Measurements from ENCODE around the gene GARIN3. TPM values are rescaled to one million over a fixed set of nuclear protein-coding genes. Genes with fewer than 3 reads are reported as not detected.

The GARIN3 gene
- polyA plus RNA-seq, 1 of the 3 experiments (the other 2 are of a cell fraction), result not detected

DNA sequence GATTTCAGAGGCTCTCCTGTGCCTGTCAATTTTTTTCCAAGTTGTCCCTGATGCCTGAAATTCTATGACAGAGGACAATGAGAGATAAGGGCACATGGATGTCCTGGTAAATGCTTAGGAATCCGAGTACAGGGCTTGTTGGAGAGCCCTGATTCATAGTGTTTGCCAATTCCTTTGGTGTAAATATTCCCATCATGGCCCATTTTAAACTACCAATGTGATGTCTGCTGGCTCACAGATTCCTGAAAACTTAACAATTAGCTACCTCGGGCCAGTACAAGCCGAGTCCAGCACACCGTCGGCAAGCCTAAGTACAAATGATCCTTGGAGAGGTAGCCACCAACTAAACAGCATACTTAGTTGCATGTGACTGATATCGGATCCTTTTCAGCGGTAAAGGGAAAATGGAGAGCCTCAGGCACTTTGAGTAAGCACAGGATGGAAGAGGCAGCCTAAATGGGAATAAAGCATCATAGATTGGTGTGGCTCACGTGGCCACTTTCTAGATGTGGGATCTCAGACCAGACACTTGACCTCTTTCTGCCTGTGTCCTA, 18.1 kb upstream of the GARIN3 start:
- H4K20me1 ChIP-seq (ENCODE audit: insufficient read depth), result no peaks in the 10 kb centered on the region
- no peak for TF ChIP-seq RAD21 (IDR thresholded peaks at IDR 0.05; ENCODE audit: low read length)
- no peak for TF ChIP-seq EP300 (IDR thresholded peaks at IDR 0.05; ENCODE audit: borderline replicate concordance in 1 of 2, low read depth in 1 of 2, low read length in 1 of 2)
- no peak for TF ChIP-seq GABPA (IDR thresholded peaks at IDR 0.05; ENCODE audit: low read depth)
- TF ChIP-seq RXRA (IDR thresholded peaks at IDR 0.05; ENCODE audit: borderline replicate concordance, low read depth), result no peak
- no peak for TF ChIP-seq JUND (IDR thresholded peaks at IDR 0.05)
- no peak for TF ChIP-seq EZH2phosphoT487 (IDR thresholded peaks at IDR 0.05; ENCODE audit: borderline replicate concordance, low read depth)
- no peak for TF ChIP-seq NFIC (IDR thresholded peaks at IDR 0.05; ENCODE audit: borderline replicate concordance)
- TF ChIP-seq POLR2AphosphoS5 (IDR thresholded peaks at IDR 0.05; ENCODE audit: low read depth, low read length), result no peak
- TF ChIP-seq SMC3 (IDR thresholded peaks at IDR 0.05; ENCODE audit: low read depth, low read length), result no peak
- TF ChIP-seq ELF1 (IDR thresholded peaks at IDR 0.05), result no peak
- TF ChIP-seq RFX5 (IDR thresholded peaks at IDR 0.05; ENCODE audit: low read length), result no peak
- TF ChIP-seq, protein P1, sequence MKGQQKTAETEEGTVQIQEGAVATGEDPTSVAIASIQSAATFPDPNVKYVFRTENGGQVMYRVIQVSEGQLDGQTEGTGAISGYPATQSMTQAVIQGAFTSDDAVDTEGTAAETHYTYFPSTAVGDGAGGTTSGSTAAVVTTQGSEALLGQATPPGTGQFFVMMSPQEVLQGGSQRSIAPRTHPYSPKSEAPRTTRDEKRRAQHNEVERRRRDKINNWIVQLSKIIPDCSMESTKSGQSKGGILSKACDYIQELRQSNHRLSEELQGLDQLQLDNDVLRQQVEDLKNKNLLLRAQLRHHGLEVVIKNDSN (IDR thresholded peaks at IDR 0.05; ENCODE audit: borderline replicate concordance, low read depth), result no peak
- no peak for TF ChIP-seq TCF12 (IDR thresholded peaks at IDR 0.05)
- TF ChIP-seq, protein P2, sequence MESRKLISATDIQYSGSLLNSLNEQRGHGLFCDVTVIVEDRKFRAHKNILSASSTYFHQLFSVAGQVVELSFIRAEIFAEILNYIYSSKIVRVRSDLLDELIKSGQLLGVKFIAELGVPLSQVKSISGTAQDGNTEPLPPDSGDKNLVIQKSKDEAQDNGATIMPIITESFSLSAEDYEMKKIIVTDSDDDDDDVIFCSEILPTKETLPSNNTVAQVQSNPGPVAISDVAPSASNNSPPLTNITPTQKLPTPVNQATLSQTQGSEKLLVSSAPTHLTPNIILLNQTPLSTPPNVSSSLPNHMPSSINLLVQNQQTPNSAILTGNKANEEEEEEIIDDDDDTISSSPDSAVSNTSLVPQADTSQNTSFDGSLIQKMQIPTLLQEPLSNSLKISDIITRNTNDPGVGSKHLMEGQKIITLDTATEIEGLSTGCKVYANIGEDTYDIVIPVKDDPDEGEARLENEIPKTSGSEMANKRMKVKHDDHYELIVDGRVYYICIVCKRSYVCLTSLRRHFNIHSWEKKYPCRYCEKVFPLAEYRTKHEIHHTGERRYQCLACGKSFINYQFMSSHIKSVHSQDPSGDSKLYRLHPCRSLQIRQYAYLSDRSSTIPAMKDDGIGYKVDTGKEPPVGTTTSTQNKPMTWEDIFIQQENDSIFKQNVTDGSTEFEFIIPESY (IDR thresholded peaks at IDR 0.05; ENCODE audit: borderline replicate concordance, low read depth), result no peak
- no peak for TF ChIP-seq SIN3A (IDR thresholded peaks at IDR 0.05; ENCODE audit: borderline replicate concordance, low read depth, low read length)
- TF ChIP-seq, protein P3, sequence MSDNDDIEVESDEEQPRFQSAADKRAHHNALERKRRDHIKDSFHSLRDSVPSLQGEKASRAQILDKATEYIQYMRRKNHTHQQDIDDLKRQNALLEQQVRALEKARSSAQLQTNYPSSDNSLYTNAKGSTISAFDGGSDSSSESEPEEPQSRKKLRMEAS (IDR thresholded peaks at IDR 0.05; ENCODE audit: low read depth), result no peak
- TF ChIP-seq MEF2A (IDR thresholded peaks at IDR 0.05; ENCODE audit: borderline replicate concordance, low read depth), result no peak
- 26% methylated on average over 8 of the region's 8 CpGs for WGBS (ENCODE audit: low lambda C conversion rate)
- no peak overlapping the region for H3K9ac ChIP-seq
- DNase-seq, result no peak
- no peaks in the 10 kb centered on the region for H3K4me1 ChIP-seq (ENCODE audit: control insufficient read depth in 1 of 2, insufficient read depth in 2 of 2, low read depth in 1 of 2, low read length in 1 of 2)
- no peaks in the 10 kb centered on the region for H3K9me3 ChIP-seq
- no peaks in the 10 kb centered on the region for H3K36me3 ChIP-seq (replicated peaks in 1 of 2; ENCODE audit: control insufficient read depth in 1 of 2, insufficient read depth in 2 of 2, low read length in 1 of 2)
- ChIA-PET POLR2A (no interaction called here), CTCF (no interaction called here)
- H3K4me2 ChIP-seq, result no peak overlapping the region
- no peaks in the 10 kb centered on the region; the same call in 1 of the 2 replicates for H3K27me3 ChIP-seq (ENCODE audit: insufficient read depth)
- no peak overlapping the region for H2AFZ ChIP-seq (ENCODE audit: low read depth)
- no peak overlapping the region for H3K4me3 ChIP-seq (ENCODE audit: low read depth in 2 of 2, low read length in 1 of 2)
- no peaks in the 10 kb centered on the region for H3F3A ChIP-seq (replicated peaks; ENCODE audit: insufficient read depth)
- no peaks in the 10 kb centered on the region for H3K9me2 ChIP-seq
- no peak overlapping the region for H3K27ac ChIP-seq (ENCODE audit: low read depth in 2 of 2, low read length in 1 of 2)
- no peaks in the 10 kb centered on the region for H3K79me2 ChIP-seq (ENCODE audit: insufficient read depth)
